GM12874 (cell line): ENCODE results near the gene PDE6B.

Source experiments
- TF ChIP-seq, protein P1 (sequence below): IDR thresholded peaks from 2 replicates; pipeline ENCODE4 v1.5.1; 2011; ENCODE audit warnings: low read depth, mild to moderate bottlenecking, control low read depth, low read length, moderate library complexity; ENCODE audit not compliant: insufficient read depth

PDE6B gene

DNA sequence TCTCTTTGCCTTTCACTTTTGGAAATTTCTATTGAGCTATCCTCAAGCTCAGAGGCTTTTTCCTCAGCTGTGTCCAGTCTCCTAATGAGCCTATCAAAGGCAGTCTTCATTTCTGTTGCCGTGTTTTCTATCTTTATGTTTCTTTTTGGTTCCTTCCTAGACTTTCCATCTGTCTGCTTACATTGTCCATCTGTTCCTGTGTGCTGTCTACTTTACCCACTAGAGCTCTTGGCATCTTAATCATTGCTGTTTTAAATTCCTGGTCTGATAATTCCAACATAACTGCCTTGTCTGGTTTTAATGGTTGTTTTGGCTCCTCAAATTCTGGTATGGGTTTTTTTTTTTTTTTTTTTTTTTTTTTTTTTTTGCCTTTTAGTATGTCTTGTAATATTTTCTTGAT lies 9.3 kb upstream of the PDE6B start:
- TF ChIP-seq, protein P1, sequence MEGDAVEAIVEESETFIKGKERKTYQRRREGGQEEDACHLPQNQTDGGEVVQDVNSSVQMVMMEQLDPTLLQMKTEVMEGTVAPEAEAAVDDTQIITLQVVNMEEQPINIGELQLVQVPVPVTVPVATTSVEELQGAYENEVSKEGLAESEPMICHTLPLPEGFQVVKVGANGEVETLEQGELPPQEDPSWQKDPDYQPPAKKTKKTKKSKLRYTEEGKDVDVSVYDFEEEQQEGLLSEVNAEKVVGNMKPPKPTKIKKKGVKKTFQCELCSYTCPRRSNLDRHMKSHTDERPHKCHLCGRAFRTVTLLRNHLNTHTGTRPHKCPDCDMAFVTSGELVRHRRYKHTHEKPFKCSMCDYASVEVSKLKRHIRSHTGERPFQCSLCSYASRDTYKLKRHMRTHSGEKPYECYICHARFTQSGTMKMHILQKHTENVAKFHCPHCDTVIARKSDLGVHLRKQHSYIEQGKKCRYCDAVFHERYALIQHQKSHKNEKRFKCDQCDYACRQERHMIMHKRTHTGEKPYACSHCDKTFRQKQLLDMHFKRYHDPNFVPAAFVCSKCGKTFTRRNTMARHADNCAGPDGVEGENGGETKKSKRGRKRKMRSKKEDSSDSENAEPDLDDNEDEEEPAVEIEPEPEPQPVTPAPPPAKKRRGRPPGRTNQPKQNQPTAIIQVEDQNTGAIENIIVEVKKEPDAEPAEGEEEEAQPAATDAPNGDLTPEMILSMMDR: no peak

DNA sequence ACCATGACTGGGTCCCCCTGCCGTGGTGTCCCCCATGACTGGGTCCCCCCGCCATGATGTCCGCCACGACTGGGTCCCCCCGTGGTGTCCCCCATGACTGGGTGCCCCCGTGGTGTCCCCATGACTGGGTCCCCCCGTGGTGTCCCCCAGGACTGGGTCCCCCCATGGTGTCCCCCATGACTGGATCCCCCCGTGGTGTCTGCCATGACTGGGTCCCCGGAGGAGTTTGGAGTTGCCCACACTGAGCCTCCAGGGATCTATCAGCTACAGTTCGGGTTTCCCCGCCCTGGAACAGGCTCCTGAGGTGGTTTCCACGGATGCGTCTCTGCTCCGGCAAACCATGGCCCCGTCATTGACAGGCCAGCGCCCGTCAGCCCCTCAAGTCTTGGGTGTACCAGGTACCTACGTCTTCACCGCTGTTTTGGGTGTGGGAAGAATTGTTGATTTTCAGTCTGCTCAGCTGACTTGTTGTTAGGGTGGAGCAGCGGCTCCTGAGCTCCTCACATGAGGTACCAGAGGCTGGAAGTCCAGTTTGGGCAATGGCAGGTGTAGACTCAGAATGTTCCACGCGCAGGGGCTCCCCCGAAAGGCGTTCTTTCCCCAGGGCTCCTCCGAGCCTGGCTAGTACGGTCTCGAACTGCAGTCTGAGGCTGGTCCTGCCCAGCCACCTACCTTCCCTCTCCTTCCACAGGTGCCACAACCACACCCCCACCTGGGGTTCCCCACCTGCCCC lies 8.3 kb upstream of the PDE6B start:
- TF ChIP-seq, protein P1: no peak

DNA sequence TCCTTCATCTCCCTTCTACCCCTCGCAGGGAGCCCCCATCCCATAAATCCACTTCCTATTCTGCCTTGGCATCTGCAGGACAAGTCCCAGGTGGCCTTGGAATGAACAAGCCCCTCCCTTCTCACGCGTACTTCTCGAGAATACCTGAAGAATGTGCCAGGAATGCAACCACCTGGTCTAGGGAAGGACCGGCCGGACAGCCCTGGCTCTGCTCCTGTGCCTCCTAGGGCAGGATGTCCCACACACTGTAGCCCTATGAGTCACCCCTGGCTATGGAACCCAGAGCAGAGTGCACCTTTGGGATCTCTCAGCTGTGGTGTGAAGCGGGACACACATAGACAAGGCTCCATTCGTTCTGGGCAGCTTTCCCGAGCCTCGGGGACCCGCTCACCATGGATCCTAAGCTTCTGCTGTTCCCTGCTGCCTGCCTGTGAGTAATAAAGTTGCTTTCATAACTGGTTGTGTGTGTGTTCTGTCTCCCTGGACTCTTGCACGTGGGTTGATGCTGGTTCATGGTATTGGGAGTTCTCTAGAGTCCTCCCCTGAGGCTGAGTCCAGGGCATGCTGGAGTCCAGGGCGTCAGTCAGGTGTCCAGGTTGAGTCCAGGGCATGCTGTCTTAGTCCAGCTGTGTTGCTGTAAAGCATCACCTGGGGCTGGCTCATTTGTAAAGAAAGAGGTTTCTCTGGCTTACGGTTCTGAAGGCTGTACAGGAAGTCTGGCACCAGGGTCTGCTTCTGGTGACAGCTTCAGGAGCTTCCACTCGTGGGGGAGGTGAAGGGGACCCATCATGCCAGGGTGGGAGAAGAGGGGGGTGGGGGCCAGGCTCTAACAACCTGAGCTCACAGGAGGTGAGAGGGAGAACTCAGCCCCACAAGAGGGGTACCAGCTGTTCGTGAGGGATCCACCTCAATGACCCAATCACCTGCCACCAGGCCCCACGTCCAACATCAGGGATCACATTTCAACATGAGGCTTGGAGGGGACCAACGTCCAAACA lies 7.4 kb upstream of the PDE6B start:
- TF ChIP-seq, protein P1: no peak

DNA sequence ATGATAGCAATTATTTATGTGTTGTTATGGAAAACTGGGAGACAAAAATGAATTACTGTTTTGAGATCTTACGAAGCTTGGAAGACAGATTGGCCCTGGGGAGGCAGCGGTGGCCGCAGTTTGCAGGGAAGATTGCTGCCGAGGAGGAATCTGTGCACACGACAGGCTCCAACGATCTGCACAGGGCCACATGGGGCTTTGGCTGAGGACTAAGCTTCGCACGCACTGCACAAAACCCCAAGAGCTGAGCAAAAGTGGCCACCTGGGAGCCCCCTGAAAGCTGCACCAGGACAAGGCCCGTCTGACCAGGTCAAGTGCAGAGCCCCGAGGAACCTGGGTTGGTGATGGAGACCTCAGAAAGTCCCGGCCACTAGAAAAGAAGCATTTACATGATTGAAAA lies 5.2 kb upstream of the PDE6B start:
- TF ChIP-seq, protein P1: no peak

DNA sequence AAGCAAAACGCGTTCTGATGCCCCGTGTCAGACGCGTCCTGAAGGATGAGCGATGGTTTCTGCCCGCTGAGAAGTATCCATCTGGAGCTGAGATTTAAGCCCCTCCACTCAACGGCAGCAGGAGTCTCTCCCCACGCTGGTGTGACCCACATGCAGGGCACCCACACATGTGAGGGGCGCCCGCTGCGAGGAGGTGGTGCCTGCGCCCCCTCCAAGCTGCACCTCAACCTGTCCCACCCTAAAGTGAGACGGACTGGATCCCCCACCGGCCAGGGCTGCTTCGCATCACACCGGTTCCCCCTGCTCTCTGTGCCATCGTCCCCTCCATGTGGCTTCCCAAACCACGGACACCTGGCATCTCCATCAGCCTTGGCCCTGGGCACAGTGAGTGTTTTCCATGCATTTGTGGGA lies 4.5 kb upstream of the PDE6B start:
- TF ChIP-seq, protein P1: no peak

DNA sequence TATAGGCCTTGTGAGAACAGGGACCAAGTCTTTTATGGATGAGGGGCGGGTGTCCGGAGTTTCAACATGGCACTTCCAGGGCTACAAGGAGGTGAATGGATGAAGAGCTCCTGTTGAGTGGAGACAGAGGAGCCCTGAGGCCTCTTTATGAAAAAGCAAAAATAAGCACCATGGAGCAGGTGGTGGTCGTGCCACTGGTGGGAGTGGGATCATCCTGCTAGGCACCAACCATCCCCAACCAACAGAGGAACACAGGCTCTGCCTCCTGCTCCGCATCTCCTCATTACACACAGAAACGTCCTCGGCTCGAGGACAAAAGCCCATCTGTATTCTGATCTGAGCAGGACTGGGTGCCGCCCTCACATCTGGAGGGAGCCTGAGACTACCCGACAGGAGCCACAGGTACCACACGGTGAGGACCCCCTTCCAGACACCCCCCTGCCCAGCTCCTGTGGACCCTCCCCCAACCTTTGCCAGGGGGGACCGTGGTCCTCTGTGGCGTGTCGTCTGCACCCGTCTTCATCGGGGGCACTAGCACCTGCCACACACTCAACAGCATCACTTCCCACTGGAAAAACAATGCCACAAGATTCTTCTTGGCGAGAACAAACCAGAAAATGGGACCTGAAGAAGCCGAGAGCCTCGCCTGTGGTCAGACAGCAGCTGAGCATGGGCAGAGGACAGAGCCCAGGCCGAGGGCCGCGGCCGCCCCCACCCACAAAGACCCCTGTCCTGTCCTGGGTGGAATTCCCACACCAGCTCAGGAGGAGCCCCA lies 3.9 kb upstream of the PDE6B start:
- TF ChIP-seq, protein P1: no peak
